NB4 (cell line): Measurements from ENCODE around the gene PGBD5.

Source experiments
- CTCF ChIP-seq: IDR thresholded peaks from one replicate; pipeline ENCODE4 v1.5.1; 2012; ENCODE audit warnings: low read depth, low read length
- MYC ChIP-seq: IDR thresholded peaks from 2 replicates; pipeline ENCODE4 v1.6.1; 2011; ENCODE audit warnings: low read depth, low read length
- POLR2A ChIP-seq: IDR thresholded peaks from 2 replicates; pipeline ENCODE4 v1.6.1; 2011; ENCODE audit warnings: mild to moderate bottlenecking; ENCODE audit not compliant: insufficient read length; ENCODE audit errors: extremely low read depth
- TF ChIP-seq, protein P1 (sequence below): IDR thresholded peaks from 2 replicates; pipeline ENCODE4 v1.6.1; 2011; ENCODE audit warnings: low read depth, low read length

GRCh38 chr1:230337266-230337665 lies 88.9 kb downstream of the PGBD5 start:
- no peak for TF ChIP-seq CTCF
- TF ChIP-seq, protein P1, sequence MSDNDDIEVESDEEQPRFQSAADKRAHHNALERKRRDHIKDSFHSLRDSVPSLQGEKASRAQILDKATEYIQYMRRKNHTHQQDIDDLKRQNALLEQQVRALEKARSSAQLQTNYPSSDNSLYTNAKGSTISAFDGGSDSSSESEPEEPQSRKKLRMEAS, result no peak
- TF ChIP-seq POLR2A, result no peak
- no peak for TF ChIP-seq MYC
